ENCODE data around the gene EGF. TPM values are rescaled to one million over a fixed set of nuclear protein-coding genes. Genes with fewer than 3 reads are reported as not detected.

The EGF gene
- polyA plus RNA-seq, 1 donor from 2014 or later, result not detected

DNA sequence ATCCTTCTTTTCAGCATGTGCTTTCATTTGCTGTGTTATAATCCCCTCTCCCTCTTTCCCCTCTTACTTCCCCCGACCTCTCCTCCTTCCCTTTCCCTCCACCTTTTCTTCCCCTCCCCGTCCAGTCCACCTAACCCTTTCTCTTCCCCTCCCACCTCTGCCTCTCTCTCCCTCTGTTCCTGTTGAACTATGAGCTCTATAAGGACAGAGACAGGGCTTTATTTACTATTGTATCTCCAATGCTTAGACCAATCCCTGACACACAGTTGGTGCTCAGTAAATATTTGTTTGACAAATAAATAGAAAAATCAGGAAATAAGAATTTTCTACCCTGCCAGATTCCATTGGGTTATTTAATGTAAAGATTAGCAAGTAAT, 60.8 kb downstream of the EGF start:
- H3K9me3 ChIP-seq (ENCODE audit: low read length), result no peaks in the 10 kb centered on the region
- H4K20me1 ChIP-seq (ENCODE audit: insufficient read depth), result no peaks in the 10 kb centered on the region
- no peak for TF ChIP-seq RAD21 (conservative IDR thresholded peaks at IDR 0.05)
- no peak for TF ChIP-seq POLR2AphosphoS5 (IDR thresholded peaks at IDR 0.05)
- no peak for TF ChIP-seq EP300 (conservative IDR thresholded peaks at IDR 0.05; ENCODE audit: poor library complexity, severe bottlenecking)
- no peak for TF ChIP-seq REST (IDR thresholded peaks at IDR 0.05; ENCODE audit: borderline replicate concordance)
- no peak for TF ChIP-seq TAF1 (IDR thresholded peaks at IDR 0.05; ENCODE audit: low read depth)
- no peak for TF ChIP-seq CTCF (IDR thresholded peaks at IDR 0.05; ENCODE audit: poor library complexity, severe bottlenecking)
- TF ChIP-seq EZH2 (IDR thresholded peaks at IDR 0.05; ENCODE audit: borderline replicate concordance, insufficient read depth, low read length, poor library complexity, severe bottlenecking), result no peak
- TF ChIP-seq SMC3 (conservative IDR thresholded peaks at IDR 0.05; ENCODE audit: poor library complexity), result no peak
- TF ChIP-seq MXI1 (conservative IDR thresholded peaks at IDR 0.05; ENCODE audit: poor library complexity, severe bottlenecking), result no peak
- H3F3A ChIP-seq (ENCODE audit: insufficient read depth, low read length, poor library complexity, severe bottlenecking), result no peaks in the 10 kb centered on the region
- H2AFZ ChIP-seq (ENCODE audit: low read depth, low read length), result no peak overlapping the region
- H3K27ac ChIP-seq (ENCODE audit: low read length), result no peak overlapping the region
- no peak overlapping the region for H3K4me2 ChIP-seq (ENCODE audit: low read length)
- H3K27me3 ChIP-seq (ENCODE audit: insufficient read depth, low read depth, low read length), result no peaks in the 10 kb centered on the region
- H3K9me2 ChIP-seq (ENCODE audit: insufficient read depth, low read length), result no peaks in the 10 kb centered on the region
- no peak overlapping the region for H3K4me3 ChIP-seq (ENCODE audit: low read length)
- no peaks in the 10 kb centered on the region for H3K79me2 ChIP-seq (replicated peaks; ENCODE audit: insufficient read depth, low read length)
- H3K9ac ChIP-seq (ENCODE audit: low read length), result no peak overlapping the region
- H3K36me3 ChIP-seq (ENCODE audit: insufficient read depth, low read length), result no peaks in the 10 kb centered on the region

DNA sequence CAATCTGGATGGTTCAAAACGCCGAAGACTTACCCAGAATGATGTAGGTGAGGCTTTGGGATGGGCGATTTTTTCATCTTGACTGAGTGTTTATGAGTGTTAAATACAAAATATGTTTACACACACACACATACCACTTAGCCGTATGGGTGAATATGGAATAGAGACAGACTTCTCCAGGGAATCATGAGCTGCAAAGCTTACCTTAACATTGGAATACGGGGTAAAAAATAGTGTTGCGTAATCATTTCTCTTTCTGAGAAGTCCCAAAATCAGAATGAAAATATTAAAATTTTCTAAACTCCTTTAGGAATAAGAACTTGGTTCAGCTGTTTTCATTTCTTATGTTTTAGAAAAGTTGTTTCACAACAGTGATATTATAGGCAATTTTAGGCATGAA, 63.5 kb downstream of the EGF start:
- no peak overlapping the region for H3K9ac ChIP-seq (ENCODE audit: low read length)
- TF ChIP-seq EZH2 (IDR thresholded peaks at IDR 0.05; ENCODE audit: borderline replicate concordance, insufficient read depth, low read length, poor library complexity, severe bottlenecking), result no peak
- TF ChIP-seq SMC3 (conservative IDR thresholded peaks at IDR 0.05; ENCODE audit: poor library complexity), result no peak
- TF ChIP-seq REST (IDR thresholded peaks at IDR 0.05; ENCODE audit: borderline replicate concordance), result no peak
- TF ChIP-seq EP300 (conservative IDR thresholded peaks at IDR 0.05; ENCODE audit: poor library complexity, severe bottlenecking), result no peak
- TF ChIP-seq MXI1 (conservative IDR thresholded peaks at IDR 0.05; ENCODE audit: poor library complexity, severe bottlenecking), result no peak
- no peak for TF ChIP-seq POLR2AphosphoS5 (IDR thresholded peaks at IDR 0.05)
- TF ChIP-seq CTCF (IDR thresholded peaks at IDR 0.05; ENCODE audit: poor library complexity, severe bottlenecking), result no peak
- TF ChIP-seq RAD21 (conservative IDR thresholded peaks at IDR 0.05), result no peak
- no peak for TF ChIP-seq TAF1 (IDR thresholded peaks at IDR 0.05; ENCODE audit: low read depth)
- H3K4me3 ChIP-seq (ENCODE audit: low read length), result no peak overlapping the region
- no peak overlapping the region for H2AFZ ChIP-seq (ENCODE audit: low read depth, low read length)
- H3K4me2 ChIP-seq (ENCODE audit: low read length), result no peak overlapping the region
- no peaks in the 10 kb centered on the region for H3K79me2 ChIP-seq (replicated peaks; ENCODE audit: insufficient read depth, low read length)
- no peaks in the 10 kb centered on the region for H3K9me3 ChIP-seq (ENCODE audit: low read length)
- H3F3A ChIP-seq (ENCODE audit: insufficient read depth, low read length, poor library complexity, severe bottlenecking), result no peaks in the 10 kb centered on the region
- no peaks in the 10 kb centered on the region for H3K9me2 ChIP-seq (ENCODE audit: insufficient read depth, low read length)
- no peaks in the 10 kb centered on the region for H3K27me3 ChIP-seq (ENCODE audit: insufficient read depth, low read depth, low read length)
- no peak overlapping the region for H3K27ac ChIP-seq (ENCODE audit: low read length)
- no peaks in the 10 kb centered on the region for H3K36me3 ChIP-seq (ENCODE audit: insufficient read depth, low read length)
- H4K20me1 ChIP-seq (ENCODE audit: insufficient read depth), result no peaks in the 10 kb centered on the region
